UCSD-AML1 (cell line): ENCODE measurements around the gene PCCA.
"Not testable (repeated sequence)": the region's sequence is repeated elsewhere in the genome, so short reads cannot be mapped to it uniquely, and the experiment has no call there.

Source experiments
- DNase-seq: peaks from one replicate; lab custom pipeline; 2025; ENCODE audit not compliant: unreplicated experiment; lab: John Stamatoyannopoulos, UW

PCCA gene

GRCh38 chr13:100096526-100096925, 7.6 kb downstream of the PCCA start:
- DNase-seq = no peak

- no peak for DNase-seq
Measured at GRCh38 chr13:100097821-100098220, 8.9 kb downstream of the PCCA start.

GRCh38 chr13:100098445-100099116, 9.7 kb downstream of the PCCA start:
- DNase-seq = no peak

GRCh38 chr13:100099117-100099445, 10.2 kb downstream of the PCCA start:
- DNase-seq = not testable (repeated sequence)

- no peak for DNase-seq
Measured at GRCh38 chr13:100100115-100100879, 11.4 kb downstream of the PCCA start.

- no peak for DNase-seq
Measured at GRCh38 chr13:100102042-100102441, 13.1 kb downstream of the PCCA start.

- no peak for DNase-seq
Measured at GRCh38 chr13:100106005-100106404, 17.1 kb downstream of the PCCA start.

GRCh38 chr13:100106705-100107104, 17.8 kb downstream of the PCCA start:
- no peak for DNase-seq

GRCh38 chr13:100108913-100109507, 20.1 kb downstream of the PCCA start:
- no peak for DNase-seq

- DNase-seq = no peak
Measured at GRCh38 chr13:100110269-100110668, 21.4 kb downstream of the PCCA start.

GRCh38 chr13:100112186-100112838, 23.4 kb downstream of the PCCA start:
- no peak for DNase-seq

- DNase-seq = no peak
Measured at GRCh38 chr13:100115693-100116254, 26.9 kb downstream of the PCCA start.

GRCh38 chr13:100124265-100124664, 35.4 kb downstream of the PCCA start:
- DNase-seq = no peak

GRCh38 chr13:100125946-100126345, 37.1 kb downstream of the PCCA start:
- DNase-seq = no peak

- no peak for DNase-seq
Measured at GRCh38 chr13:100128373-100128772, 39.5 kb downstream of the PCCA start.

- DNase-seq = no peak
Measured at GRCh38 chr13:100128838-100129237, 39.9 kb downstream of the PCCA start.

- no peak for DNase-seq
Measured at GRCh38 chr13:100129605-100130004, 40.7 kb downstream of the PCCA start.

GRCh38 chr13:100130092-100130491, 41.2 kb downstream of the PCCA start:
- no peak for DNase-seq

- DNase-seq = no peak
Measured at GRCh38 chr13:100130930-100131511, 42.1 kb downstream of the PCCA start.

- no peak for DNase-seq
Measured at GRCh38 chr13:100131863-100132574, 43.1 kb downstream of the PCCA start.
